Effector memory CD4-positive, alpha-beta T cell (primary cell): ENCODE results near the gene LTBP2.

Source experiments
- DNase-seq, 3 donors: peaks; one replicate each; pipeline ENCODE4 v3.0.0-alpha.2; 2020
- H3K27ac ChIP-seq: 2 replicates; pipeline ENCODE4 v1.7.0; 2013; ENCODE audit warnings: mild to moderate bottlenecking, low read length, moderate library complexity; ENCODE audit not compliant: insufficient read depth, poor library complexity, severe bottlenecking
- H3K27me3 ChIP-seq: replicated peaks from 2 replicates; pipeline ENCODE4 v1.7.0; 2013; ENCODE audit warnings: mild to moderate bottlenecking, low read length; ENCODE audit not compliant: insufficient read depth, control insufficient read depth, poor library complexity, severe bottlenecking
- H3K36me3 ChIP-seq: 2 replicates; pipeline ENCODE4 v1.7.0; 2013; ENCODE audit warnings: mild to moderate bottlenecking, low read length, moderate library complexity; ENCODE audit not compliant: control insufficient read depth, insufficient read depth
- H3K4me1 ChIP-seq: 2 replicates; pipeline ENCODE4 v1.7.0; 2013; ENCODE audit warnings: low read length, mild to moderate bottlenecking; ENCODE audit not compliant: control insufficient read depth, insufficient read depth, poor library complexity, severe bottlenecking
- H3K4me3 ChIP-seq: 2 replicates; pipeline ENCODE4 v1.7.0; 2013; ENCODE audit warnings: low read length, low read depth, mild to moderate bottlenecking; ENCODE audit not compliant: insufficient read depth, poor library complexity, severe bottlenecking
- H3K9me3 ChIP-seq: 2 replicates; pipeline ENCODE4 v1.7.0; 2013; ENCODE audit warnings: mild to moderate bottlenecking, low read length, moderate library complexity; ENCODE audit not compliant: control insufficient read depth

LTBP2 gene

DNA sequence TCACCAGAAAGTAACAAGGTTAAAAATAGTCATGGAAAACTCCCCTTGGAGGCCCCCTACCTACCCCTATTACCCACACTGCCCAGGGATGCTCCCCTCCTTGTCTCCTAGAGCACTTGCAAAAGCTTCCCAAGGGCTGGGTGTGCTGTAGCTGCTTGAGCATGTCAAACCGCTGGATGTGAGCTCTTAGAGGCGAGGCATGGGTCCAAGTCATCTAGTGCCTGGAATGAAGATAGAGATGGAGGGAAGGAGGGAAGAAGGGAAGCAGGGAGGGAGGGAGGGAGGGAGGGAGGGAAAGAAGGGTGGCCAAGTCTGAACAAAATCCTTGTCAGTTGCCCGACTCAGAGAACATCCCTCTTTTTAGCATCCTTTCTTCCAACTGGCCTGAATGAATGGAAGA, 43.1 kb downstream of the LTBP2 start:
- no peaks in the 10 kb centered on the region for H3K36me3 ChIP-seq
- peaks cover 18% of the 10 kb centered on the region for H3K4me1 ChIP-seq
- no peaks in the 10 kb centered on the region for H3K27me3 ChIP-seq
- no peak for DNase-seq
- no peak overlapping the region for H3K4me3 ChIP-seq
- no peaks in the 10 kb centered on the region for H3K9me3 ChIP-seq
- H3K27ac ChIP-seq = no peak overlapping the region

DNA sequence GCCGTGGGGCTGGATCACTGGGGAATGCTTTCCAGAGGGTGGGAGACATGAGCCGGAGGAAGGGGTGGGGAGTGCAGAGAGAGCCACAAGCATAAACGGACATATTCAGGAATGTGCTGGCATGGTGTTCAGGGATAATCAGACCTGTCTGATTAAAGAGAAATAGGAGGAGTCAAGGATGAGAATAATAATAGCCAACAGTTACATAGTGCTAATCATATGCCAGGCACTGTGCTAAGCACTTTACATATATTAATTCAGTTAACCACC, 43.7 kb downstream of the LTBP2 start:
- Histone ChIP-seq H3K36me3 (no peaks in the 10 kb centered on the region), H3K4me1 (peaks cover 16% of the 10 kb centered on the region), H3K27me3 (no peaks in the 10 kb centered on the region), H3K27ac (no peak overlapping the region), H3K9me3 (no peaks in the 10 kb centered on the region), H3K4me3 (no peak overlapping the region)
- DNase-seq = no peak

DNA sequence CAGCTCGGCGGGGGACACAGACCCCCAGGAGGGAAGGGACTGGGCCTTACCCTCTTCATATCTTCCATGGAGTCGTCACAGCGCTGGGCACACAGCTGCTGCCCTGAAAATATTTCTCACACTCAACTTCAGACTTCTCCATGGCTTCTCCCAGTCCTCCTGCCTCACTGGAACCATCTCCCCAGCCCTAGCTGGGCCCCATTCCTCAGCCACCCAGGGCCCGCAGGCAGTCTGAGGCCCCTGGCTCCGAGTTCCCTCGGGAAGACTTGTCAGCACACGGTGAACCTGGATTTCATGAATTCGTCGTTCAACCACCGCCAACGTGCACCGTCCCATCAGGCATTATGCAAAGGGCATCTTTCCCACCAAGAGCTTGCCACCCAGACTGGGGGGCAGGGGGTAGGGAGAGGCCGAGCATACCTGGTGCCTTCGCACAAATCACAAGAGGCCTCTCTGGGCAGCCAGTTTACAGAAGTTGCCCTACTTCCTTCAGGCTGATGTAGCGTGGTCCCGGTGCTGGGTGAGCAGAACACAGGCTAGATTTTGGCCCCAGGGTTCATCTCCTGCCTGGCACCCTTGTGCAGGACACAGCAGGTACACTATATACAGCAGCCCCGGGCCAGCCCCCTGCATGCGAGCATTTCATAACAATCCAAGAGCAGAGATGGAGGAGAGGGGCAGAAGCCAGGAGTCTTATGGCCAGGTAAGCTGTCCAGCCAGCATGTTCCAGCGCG, 44.2 kb downstream of the LTBP2 start:
- no peak overlapping the region for H3K27ac ChIP-seq
- H3K9me3 ChIP-seq = no peaks in the 10 kb centered on the region
- H3K4me1 ChIP-seq = peaks cover 11% of the 10 kb centered on the region
- H3K36me3 ChIP-seq = no peaks in the 10 kb centered on the region
- H3K4me3 ChIP-seq = no peak overlapping the region
- no peak for DNase-seq
- no peaks in the 10 kb centered on the region for H3K27me3 ChIP-seq

DNA sequence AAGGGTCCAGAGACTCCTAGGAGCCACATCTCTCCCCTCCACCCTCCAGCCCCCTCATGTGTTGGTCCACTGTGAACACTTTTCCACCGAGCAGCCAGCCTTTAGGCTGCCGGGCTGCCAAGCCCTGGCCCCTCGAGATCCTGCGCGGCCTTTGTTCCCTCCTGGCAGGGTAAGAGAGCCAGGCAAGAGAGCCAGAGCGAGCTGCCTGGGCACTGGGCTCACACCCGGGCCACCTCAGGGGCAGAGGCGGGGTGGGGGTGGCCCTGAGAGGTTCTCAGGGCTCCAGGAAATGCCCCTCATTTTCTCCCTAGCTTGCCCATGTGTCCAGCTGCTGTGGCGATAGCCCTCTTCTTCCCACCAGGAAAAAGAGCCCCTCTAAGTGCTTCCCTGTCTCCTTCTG, 44.8 kb downstream of the LTBP2 start:
- peaks cover 7% of the 10 kb centered on the region for H3K4me1 ChIP-seq
- DNase-seq = no peak
- H3K36me3 ChIP-seq = no peaks in the 10 kb centered on the region
- no peak overlapping the region for H3K4me3 ChIP-seq
- no peaks in the 10 kb centered on the region for H3K27me3 ChIP-seq
- H3K9me3 ChIP-seq = no peaks in the 10 kb centered on the region
- H3K27ac ChIP-seq = no peak overlapping the region

DNA sequence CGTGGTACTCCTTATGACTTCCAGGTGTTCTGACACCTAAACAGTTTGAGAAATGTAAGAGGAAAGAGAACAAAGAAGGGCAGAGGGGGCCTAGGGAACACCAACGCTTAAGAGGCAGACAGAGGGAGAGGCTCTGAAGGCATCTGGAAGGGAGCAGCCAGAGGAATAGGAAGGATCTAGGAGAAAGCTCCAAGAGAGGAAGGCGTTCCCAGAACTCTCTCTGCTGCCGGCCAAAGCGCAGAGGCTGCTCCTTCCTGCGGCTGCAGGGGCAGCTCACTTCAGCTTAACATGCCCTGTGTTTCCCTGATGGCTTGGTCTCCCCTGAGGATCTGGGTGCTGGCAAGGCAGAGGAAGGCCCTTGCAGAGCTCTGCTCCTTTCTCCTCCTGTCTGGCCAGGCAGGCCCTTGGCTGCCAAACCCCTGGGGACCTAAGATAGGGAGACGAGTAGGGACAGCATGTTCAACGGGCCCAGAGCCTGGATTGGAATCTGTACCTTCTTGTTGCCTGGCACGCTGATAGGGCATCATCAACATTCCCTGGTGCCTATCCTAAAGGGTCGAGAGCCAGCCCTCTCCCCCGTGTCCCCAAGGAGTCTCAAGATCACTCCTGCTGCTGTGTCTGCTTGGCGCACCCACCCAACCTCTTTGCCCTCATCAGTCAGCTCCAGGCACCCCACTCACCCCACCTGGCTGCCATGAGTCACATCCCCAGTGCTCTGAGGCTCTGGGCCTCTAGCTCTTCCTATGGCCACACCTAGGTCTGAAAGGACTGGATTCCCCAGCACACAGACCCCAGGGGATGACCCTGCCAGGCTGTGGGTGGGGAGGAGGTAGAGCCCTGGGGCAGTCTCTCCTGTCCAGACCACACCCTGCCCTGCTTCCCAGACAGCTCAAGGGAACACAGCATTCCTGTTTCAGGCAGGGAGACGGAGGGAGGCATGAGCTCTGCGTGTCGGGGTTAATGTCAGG, 45.6 kb downstream of the LTBP2 start:
- no peak overlapping the region for H3K4me3 ChIP-seq
- peaks cover under 1% of the 10 kb centered on the region for H3K4me1 ChIP-seq
- H3K36me3 ChIP-seq = no peaks in the 10 kb centered on the region
- no peaks in the 10 kb centered on the region for H3K9me3 ChIP-seq
- no peak overlapping the region for H3K27ac ChIP-seq
- H3K27me3 ChIP-seq = no peaks in the 10 kb centered on the region
- DNase-seq = no peak

DNA sequence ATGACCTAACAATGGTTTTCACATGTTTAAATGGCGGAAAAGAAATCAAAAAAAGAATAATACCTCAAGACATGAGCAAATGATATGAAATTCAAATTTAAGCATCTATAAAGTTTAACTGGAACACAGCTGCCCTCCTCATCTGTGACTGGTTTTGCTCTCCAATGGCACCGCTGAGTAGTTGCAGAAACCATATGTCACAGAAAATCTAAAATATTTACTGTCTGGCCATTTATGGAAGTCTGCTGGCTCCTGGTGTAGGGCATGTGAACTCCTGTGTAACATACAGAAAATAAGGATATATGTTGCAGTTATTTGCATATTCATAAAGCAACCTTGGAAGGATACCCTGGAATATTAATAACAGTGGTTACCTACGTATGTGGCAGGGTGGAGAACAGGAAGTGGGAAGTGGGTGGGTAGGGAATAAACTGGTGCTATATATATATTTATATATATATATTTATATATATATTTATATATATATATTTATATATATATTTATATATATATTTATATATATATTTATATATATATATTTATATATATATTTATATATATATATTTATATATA, 48.4 kb downstream of the LTBP2 start:
- Histone ChIP-seq H3K27ac (no peak overlapping the region), H3K4me3 (no peak overlapping the region), H3K36me3 (no peaks in the 10 kb centered on the region), H3K9me3 (no peaks in the 10 kb centered on the region), H3K27me3 (no peaks in the 10 kb centered on the region), H3K4me1 (no peaks in the 10 kb centered on the region)
- DNase-seq = no peak

DNA sequence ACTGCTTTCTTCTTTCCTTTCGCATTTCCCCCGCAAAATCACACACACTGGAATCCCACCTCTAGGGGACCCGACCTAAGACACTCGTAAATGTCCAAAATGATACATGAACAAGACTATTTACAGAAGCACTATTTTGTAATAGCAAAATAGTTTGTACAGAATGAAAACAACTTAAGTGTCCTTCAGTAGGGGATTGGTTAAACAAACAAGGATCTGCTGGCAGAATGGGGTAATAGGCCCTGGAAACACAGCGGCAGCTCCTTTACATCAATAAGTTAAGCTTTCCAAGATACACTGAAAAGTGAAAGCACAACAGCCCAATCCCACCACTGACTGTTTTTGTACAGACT, 48.8 kb downstream of the LTBP2 start:
- H3K9me3 ChIP-seq = no peaks in the 10 kb centered on the region
- no peaks in the 10 kb centered on the region for H3K36me3 ChIP-seq
- H3K27me3 ChIP-seq = no peaks in the 10 kb centered on the region
- H3K4me3 ChIP-seq = no peak overlapping the region
- H3K4me1 ChIP-seq = no peaks in the 10 kb centered on the region
- DNase-seq = no peak
- H3K27ac ChIP-seq = no peak overlapping the region

DNA sequence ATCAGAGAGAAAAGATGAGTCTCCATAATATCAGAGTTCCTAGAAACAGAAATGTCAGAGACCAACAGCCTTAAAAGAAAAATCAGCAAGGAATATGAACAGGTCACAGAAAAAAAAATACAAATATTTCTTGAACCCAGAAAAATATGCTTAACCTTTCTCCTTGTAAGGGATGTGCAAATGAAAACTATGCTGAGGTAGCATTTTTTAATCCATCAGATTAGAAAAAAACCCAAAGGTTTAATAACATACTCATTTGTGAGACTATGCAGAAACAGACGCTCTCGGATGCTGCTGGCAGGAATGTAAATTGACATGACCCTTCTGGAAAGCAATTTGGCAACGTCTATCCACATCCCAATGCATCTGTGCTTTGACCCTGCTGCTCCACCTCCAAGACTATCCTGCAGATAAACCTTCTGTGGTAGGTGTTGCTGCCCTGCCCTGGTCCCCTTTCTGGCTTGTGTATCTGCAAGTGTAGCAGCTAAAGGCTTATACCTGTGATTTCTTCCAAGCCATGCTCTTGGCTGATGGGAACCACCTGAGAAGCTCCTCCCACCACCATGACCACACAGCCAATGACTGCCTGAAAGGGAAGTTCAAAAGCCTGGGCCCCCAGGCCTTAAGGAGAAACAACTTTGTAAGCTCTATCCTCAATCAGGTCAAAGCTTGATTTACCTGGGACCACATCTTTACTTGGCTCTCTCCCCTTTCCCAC, 49.4 kb downstream of the LTBP2 start:
- no peak for DNase-seq
- H3K9me3 ChIP-seq = no peaks in the 10 kb centered on the region
- no peaks in the 10 kb centered on the region for H3K4me1 ChIP-seq
- H3K4me3 ChIP-seq = no peak overlapping the region
- H3K27me3 ChIP-seq = no peaks in the 10 kb centered on the region
- no peaks in the 10 kb centered on the region for H3K36me3 ChIP-seq
- no peak overlapping the region for H3K27ac ChIP-seq

DNA sequence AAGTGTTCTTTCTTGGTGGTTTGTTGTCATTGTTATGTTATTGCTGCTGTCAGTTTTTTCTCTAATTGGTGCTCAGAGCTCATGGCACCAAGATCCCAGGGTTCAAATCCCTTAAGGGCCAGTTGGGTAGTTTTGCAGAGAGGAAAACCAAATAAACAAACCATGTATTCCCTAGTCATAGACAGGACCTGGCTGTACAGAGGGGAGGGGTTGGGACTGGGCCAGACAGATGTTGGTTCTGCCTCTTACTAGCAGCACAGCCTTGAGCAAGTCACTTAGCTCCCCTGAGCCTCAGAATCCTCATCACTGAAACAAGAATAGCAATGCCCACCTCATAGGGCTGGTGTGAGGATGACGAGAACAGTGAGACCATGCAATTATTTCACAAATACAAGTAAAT, 53.4 kb downstream of the LTBP2 start:
- H3K9me3 ChIP-seq = no peaks in the 10 kb centered on the region
- no peaks in the 10 kb centered on the region for H3K27me3 ChIP-seq
- no peak overlapping the region for H3K27ac ChIP-seq
- H3K4me1 ChIP-seq = no peaks in the 10 kb centered on the region
- no peak overlapping the region for H3K4me3 ChIP-seq
- no peak for DNase-seq
- H3K36me3 ChIP-seq = no peaks in the 10 kb centered on the region

DNA sequence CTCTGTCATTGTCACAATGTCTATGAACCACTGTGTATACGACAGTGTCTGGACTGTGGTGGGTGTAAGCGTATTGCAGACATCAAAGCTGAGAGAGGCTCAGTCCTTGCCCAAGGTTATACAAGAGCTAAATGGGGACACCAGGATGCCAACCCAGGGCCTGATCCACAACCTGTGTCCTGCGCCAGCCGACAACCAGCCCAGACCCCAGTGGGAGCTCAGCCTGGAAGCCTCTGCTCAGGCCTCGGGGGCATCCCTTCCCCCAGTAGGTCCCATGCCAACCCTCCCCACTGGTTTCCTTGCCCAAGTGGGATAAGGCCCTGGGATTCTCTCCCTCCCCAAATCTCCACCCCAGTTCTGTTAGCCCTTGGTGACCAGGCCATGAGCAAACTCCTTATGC, 54.3 kb downstream of the LTBP2 start:
- no peaks in the 10 kb centered on the region for H3K36me3 ChIP-seq
- no peaks in the 10 kb centered on the region for H3K9me3 ChIP-seq
- H3K27ac ChIP-seq = no peak overlapping the region
- DNase-seq = no peak
- H3K27me3 ChIP-seq = no peaks in the 10 kb centered on the region
- H3K4me1 ChIP-seq = no peaks in the 10 kb centered on the region
- H3K4me3 ChIP-seq = no peak overlapping the region
